Measurements from ENCODE around the gene FXYD7. TPM values are rescaled to one million over a fixed set of nuclear protein-coding genes. Genes with fewer than 3 reads are reported as not detected.

FXYD7 gene
- total and polyA plus RNA-seq, 2 of the 13 experiments (the other 11 are each of a cell fraction or from before 2014, with no cell fraction given) = 0.55 TPM; not detected in 1

GRCh38 chr19:35108730-35109129 lies 34.3 kb upstream of the FXYD7 start:
- no peak for ATAC-seq
- Histone ChIP-seq H3K79me2 (ENCODE audit: insufficient read depth, low read length) (no peaks in the 10 kb centered on the region), H3K9ac (ENCODE audit: insufficient read depth, low read depth, low read length) (no peak overlapping the region), H4K20me1 (ENCODE audit: insufficient read depth, low read length) (no peaks in the 10 kb centered on the region), H3K27me3 (ENCODE audit: control insufficient read depth in 1 of 2, insufficient read depth in 2 of 2, low read length in 2 of 2) (no peaks in the 10 kb centered on the region), H3K4me1 (ENCODE audit: insufficient read depth, low read length) (peaks cover 66% of the 10 kb centered on the region), H3K27ac (ENCODE audit: extremely low read length, insufficient read depth, low read length) (no peak overlapping the region), H3K4me2 (ENCODE audit: low read depth, low read length) (no peak overlapping the region), H3K9me3 (ENCODE audit: low read length) (no peaks in the 10 kb centered on the region), H3K4me3 (replicated peaks in 1 of 3; ENCODE audit: insufficient read depth in 1 of 3, low read depth in 2 of 3, low read length in 3 of 3) (no peak overlapping the region), H3K36me3 (replicated peaks in 1 of 2; ENCODE audit: control insufficient read depth in 1 of 2, insufficient read depth in 2 of 2, low read length in 2 of 2) (no peaks in the 10 kb centered on the region), H2AFZ (ENCODE audit: low read length) (no peak overlapping the region)
- DNase-seq (ENCODE audit: low spot score) = no peak
- intact Hi-C loops (cut with micrococcal nuclease; ENCODE audit: unreplicated experiment) (no loop called here), in situ Hi-C loops (cut with HindIII; ENCODE audit: extremely low pct_ligation_motif_present, low pct_unique_long_range_greater_than_20kb) (no loop called here)
- no TSS peak for BruUV-seq (replicated peaks)
- no peak for FAIRE-seq
- ChIA-PET POLR2A (no interaction called here), CTCF (ENCODE audit: low intra/inter-chr PET ratio, low total read pairs) (no interaction called here)
- WGBS (ENCODE audit: low lambda C conversion rate) = 94% methylated on average over 11 of the region's 11 CpGs
- TF ChIP-seq, protein P1, sequence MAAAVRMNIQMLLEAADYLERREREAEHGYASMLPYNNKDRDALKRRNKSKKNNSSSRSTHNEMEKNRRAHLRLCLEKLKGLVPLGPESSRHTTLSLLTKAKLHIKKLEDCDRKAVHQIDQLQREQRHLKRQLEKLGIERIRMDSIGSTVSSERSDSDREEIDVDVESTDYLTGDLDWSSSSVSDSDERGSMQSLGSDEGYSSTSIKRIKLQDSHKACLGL (CRISPR knock-in tag; IDR thresholded peaks at IDR 0.05) = no peak
- TF ChIP-seq, protein P2, sequence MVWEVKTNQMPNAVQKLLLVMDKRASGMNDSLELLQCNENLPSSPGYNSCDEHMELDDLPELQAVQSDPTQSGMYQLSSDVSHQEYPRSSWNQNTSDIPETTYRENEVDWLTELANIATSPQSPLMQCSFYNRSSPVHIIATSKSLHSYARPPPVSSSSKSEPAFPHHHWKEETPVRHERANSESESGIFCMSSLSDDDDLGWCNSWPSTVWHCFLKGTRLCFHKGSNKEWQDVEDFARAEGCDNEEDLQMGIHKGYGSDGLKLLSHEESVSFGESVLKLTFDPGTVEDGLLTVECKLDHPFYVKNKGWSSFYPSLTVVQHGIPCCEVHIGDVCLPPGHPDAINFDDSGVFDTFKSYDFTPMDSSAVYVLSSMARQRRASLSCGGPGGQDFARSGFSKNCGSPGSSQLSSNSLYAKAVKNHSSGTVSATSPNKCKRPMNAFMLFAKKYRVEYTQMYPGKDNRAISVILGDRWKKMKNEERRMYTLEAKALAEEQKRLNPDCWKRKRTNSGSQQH (CRISPR knock-in tag; IDR thresholded peaks at IDR 0.05; ENCODE audit: low read depth) = no peak
- TF ChIP-seq ZNF484 (CRISPR knock-in tag; IDR thresholded peaks at IDR 0.05; ENCODE audit: borderline replicate concordance, low read depth) = no peak
- TF ChIP-seq ATF7-NPFF (CRISPR knock-in tag; IDR thresholded peaks at IDR 0.05; ENCODE audit: low read depth) = no peak
- no peak for TF ChIP-seq MED8 (CRISPR knock-in tag; IDR thresholded peaks at IDR 0.05; ENCODE audit: insufficient replicate concordance)
- TF ChIP-seq, protein P3, sequence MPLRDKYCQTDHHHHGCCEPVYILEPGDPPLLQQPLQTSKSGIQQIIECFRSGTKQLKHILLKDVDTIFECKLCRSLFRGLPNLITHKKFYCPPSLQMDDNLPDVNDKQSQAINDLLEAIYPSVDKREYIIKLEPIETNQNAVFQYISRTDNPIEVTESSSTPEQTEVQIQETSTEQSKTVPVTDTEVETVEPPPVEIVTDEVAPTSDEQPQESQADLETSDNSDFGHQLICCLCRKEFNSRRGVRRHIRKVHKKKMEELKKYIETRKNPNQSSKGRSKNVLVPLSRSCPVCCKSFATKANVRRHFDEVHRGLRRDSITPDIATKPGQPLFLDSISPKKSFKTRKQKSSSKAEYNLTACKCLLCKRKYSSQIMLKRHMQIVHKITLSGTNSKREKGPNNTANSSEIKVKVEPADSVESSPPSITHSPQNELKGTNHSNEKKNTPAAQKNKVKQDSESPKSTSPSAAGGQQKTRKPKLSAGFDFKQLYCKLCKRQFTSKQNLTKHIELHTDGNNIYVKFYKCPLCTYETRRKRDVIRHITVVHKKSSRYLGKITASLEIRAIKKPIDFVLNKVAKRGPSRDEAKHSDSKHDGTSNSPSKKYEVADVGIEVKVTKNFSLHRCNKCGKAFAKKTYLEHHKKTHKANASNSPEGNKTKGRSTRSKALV (CRISPR knock-in tag; IDR thresholded peaks at IDR 0.05) = no peak
- TF ChIP-seq REST (IDR thresholded peaks at IDR 0.05; ENCODE audit: borderline replicate concordance in 1 of 2, low read depth in 1 of 2, low read length in 2 of 2) = no peak
- TF ChIP-seq NFE2L1 (CRISPR knock-in tag; IDR thresholded peaks at IDR 0.05; ENCODE audit: borderline replicate concordance) = no peak
- no peak for TF ChIP-seq ERF (CRISPR knock-in tag; IDR thresholded peaks at IDR 0.05)
- TF ChIP-seq ZBTB37 (CRISPR knock-in tag; IDR thresholded peaks at IDR 0.05) = no peak
- TF ChIP-seq, protein P4, sequence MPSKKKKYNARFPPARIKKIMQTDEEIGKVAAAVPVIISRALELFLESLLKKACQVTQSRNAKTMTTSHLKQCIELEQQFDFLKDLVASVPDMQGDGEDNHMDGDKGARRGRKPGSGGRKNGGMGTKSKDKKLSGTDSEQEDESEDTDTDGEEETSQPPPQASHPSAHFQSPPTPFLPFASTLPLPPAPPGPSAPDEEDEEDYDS (CRISPR knock-in tag; IDR thresholded peaks at IDR 0.05) = no peak
- TF ChIP-seq HMG20B (CRISPR knock-in tag; conservative IDR thresholded peaks at IDR 0.05) = no peak
- TF ChIP-seq, protein P5, sequence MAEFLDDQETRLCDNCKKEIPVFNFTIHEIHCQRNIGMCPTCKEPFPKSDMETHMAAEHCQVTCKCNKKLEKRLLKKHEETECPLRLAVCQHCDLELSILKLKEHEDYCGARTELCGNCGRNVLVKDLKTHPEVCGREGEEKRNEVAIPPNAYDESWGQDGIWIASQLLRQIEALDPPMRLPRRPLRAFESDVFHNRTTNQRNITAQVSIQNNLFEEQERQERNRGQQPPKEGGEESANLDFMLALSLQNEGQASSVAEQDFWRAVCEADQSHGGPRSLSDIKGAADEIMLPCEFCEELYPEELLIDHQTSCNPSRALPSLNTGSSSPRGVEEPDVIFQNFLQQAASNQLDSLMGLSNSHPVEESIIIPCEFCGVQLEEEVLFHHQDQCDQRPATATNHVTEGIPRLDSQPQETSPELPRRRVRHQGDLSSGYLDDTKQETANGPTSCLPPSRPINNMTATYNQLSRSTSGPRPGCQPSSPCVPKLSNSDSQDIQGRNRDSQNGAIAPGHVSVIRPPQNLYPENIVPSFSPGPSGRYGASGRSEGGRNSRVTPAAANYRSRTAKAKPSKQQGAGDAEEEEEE (CRISPR knock-in tag; IDR thresholded peaks at IDR 0.05; ENCODE audit: borderline replicate concordance) = no peak

Measured in HepG2 (cell line).